ENCODE results near the gene TBC1D7.

- no peak for TF ChIP-seq POLR2A (IDR thresholded peaks at IDR 0.05)
- TF ChIP-seq CTCF (IDR thresholded peaks at IDR 0.05) = no peak
Observed at GRCh38 chr6:13302751-13303667, 25.3 kb downstream of the TBC1D7 start.

All from uterus (tissue), 2 donors.